ENCODE results near the gene STX18. TPM values are rescaled to one million over a fixed set of nuclear protein-coding genes. Genes with fewer than 3 reads are reported as not detected.

STX18 gene
- total RNA-seq, 1 experiment from 2014 or later: 20.2 TPM

DNA sequence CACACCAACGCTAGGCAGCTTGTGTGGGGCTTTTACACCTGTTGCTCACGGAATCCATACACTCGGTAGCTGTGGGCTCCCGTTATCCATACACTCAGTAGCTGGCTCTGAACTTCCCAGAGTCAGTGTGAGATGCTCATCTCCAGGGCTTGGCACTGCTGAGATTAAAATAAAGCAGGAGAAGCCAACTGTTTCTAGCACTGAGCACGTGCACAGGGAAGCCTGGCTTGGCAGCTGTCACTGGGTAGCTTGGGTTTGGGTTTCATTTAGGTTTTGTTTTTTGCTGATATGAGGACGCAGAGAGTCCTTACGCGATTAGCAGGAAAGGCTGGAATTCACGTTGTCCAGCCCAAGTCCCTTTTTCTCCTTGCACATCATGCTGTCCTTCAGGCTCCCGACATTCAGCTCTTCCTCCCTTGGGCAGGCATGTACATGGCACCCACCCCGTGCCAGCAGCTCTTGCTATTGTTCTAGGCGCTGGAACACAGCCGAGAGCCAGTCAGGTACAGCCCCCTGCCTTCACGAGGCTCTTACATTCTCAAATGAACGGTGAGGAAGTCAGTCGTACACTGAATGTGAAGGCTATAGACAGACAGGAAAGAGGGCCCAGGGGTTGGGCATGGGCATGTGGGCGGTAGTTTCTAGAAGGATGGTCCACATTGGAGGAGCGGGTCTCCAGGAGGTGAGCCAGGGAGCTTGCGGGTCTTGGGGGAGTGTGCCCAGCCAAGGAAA lies 129.0 kb downstream of the STX18 start:
- Histone ChIP-seq H3K36me3 (no peaks in the 10 kb centered on the region), H3K27me3 (no peaks in the 10 kb centered on the region)
- no peak for DNase-seq

DNA sequence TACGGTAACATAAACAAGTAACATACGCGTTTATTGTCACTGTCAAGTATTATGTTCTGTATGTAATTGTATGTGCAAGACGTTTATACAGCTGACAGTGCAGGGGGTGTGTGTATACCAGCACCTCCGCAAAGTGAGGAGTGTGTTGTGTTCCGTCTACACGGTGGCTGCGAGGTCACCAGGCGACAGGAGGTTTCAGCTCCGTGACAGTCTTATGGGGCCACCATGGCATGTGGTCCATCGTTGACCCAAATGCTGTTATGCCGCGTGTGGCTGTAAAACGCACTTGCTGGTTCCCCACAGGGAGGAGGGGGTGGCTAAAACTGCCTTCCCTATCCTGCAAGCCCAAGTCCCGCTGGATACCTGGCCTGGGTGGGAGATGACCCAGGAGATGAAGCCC lies 129.9 kb downstream of the STX18 start:
- no peak for DNase-seq
- Histone ChIP-seq H3K9me3 (no peaks in the 10 kb centered on the region), H3K27me3 (no peaks in the 10 kb centered on the region), H3K36me3 (no peaks in the 10 kb centered on the region), H3K4me3 (no peak overlapping the region)

More for the DNA sequence above, 129.0 kb downstream of the STX18 start:
- Histone ChIP-seq H3K4me3 (no peak overlapping the region), H3K9me3 (no peaks in the 10 kb centered on the region)

DNA sequence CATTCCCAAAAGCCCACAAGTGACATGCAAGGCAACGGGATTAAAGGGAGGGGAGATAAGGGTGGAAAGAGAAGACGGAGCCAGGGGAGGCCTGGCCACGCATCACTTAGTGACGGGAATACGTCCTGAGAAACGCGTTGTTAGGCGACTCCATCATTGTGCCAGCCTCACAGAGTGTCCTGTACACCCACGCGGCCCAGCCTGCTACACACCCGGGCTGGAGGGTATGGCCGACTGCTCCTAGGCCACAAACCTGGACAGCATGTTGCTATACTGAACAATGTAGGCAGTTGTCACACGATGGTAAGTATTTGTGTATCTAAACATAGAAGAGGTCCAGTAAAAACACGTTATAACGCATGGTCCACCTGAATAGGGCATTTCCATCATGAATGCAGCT lies 131.6 kb downstream of the STX18 start:
- no peaks in the 10 kb centered on the region for H3K36me3 ChIP-seq
- no peaks in the 10 kb centered on the region for H3K27me3 ChIP-seq
- H3K4me3 ChIP-seq: no peak overlapping the region
- H3K9me3 ChIP-seq: no peaks in the 10 kb centered on the region
- no peak for DNase-seq

DNA sequence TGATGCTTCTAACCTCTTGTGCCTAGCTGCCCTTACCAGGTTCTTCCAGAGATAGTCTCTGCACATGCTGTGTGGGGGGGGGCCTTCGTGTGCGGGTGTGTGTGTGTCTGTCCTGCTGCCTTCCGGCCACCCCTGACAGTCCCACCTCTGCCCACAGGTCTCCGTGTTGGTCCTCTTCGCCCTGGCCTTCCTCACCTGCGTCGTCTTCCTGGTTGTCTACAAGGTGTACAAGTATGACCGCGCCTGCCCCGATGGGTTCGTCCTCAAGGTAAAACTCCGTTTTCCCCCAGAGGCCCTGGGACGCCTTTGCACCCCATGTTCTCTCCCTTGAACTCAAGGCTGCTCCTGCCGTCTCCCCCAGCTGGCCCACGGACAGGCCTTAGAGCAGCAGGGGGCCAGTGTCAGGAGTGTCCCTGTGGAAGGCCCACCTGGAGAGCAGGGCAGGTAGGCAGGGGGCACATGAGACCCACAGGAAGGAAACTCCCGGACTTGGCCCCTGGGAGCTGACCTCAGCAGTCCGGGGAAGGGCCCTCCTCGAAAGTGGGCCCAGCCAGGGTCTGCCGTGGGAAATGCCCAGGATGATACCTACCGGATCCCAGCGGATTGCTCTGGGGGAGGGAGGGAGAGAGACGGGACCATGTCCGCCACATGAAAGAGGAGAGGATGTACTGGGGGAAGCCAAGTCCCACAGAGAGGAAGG lies 132.3 kb downstream of the STX18 start:
- Histone ChIP-seq H3K4me3 (no peak overlapping the region), H3K36me3 (no peaks in the 10 kb centered on the region), H3K27me3 (no peaks in the 10 kb centered on the region), H3K9me3 (no peaks in the 10 kb centered on the region)
- DNase-seq: no peak

DNA sequence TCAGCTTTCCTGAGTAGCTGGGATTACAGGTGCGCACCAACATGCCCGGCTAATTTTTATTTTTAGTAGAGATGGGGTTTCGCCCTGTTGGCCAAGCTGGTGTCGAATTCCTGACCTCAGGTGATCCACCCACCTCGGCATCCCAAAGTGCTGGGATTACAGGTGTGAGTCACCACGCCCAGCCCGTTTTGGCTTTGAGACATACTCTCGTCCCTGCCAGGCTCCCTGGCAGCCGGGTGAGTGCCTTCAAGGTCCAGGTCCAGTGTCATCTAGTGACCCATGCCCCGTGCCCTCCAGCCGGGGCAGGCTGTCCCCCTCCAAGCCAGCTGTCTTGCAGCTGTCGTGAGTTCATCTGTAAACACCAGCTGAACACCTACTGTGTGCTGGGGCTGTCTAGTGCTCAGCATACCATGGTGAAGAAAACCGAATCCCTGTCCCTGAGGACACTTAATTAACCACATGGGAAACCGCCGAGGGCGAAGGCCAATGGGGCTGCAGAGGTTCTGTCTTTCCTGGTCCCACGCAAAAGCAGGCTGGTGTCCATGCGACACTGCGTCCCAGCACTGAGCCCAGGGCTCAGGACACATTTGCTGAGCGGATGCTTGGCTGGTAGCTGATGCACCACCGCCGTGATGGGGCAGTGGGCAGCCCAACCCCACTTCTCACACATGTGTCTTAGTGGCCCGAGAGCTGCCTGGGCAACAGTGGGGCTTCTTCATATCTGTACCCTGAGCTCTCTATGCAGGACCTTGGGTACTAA lies 133.1 kb downstream of the STX18 start:
- Histone ChIP-seq H3K36me3 (no peaks in the 10 kb centered on the region), H3K9me3 (no peaks in the 10 kb centered on the region), H3K4me3 (no peak overlapping the region), H3K27me3 (no peaks in the 10 kb centered on the region)
- DNase-seq: peak; percentile 62

DNA sequence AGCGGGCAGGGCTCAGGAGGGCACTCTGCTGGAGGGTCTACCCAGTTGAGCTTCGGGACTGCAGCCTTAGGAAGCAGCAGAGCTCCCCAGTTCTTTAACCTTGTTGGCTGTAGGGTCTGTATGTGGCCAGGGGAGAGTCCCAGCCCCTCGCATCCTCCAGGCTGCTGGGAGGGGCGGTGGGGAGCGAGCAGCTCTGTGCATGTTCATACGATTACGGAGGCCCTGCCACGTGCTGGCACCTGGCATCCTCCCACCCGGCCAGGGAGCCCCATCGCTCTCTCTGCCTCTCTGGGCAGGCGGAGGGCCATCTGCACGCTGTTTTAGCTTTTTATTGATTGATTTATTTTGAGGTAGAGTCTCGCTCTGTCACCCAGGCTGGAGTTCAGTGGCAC lies 133.7 kb downstream of the STX18 start:
- Histone ChIP-seq H3K36me3 (no peaks in the 10 kb centered on the region), H3K4me3 (no peak overlapping the region), H3K27me3 (no peaks in the 10 kb centered on the region), H3K9me3 (no peaks in the 10 kb centered on the region)
- DNase-seq: no peak

DNA sequence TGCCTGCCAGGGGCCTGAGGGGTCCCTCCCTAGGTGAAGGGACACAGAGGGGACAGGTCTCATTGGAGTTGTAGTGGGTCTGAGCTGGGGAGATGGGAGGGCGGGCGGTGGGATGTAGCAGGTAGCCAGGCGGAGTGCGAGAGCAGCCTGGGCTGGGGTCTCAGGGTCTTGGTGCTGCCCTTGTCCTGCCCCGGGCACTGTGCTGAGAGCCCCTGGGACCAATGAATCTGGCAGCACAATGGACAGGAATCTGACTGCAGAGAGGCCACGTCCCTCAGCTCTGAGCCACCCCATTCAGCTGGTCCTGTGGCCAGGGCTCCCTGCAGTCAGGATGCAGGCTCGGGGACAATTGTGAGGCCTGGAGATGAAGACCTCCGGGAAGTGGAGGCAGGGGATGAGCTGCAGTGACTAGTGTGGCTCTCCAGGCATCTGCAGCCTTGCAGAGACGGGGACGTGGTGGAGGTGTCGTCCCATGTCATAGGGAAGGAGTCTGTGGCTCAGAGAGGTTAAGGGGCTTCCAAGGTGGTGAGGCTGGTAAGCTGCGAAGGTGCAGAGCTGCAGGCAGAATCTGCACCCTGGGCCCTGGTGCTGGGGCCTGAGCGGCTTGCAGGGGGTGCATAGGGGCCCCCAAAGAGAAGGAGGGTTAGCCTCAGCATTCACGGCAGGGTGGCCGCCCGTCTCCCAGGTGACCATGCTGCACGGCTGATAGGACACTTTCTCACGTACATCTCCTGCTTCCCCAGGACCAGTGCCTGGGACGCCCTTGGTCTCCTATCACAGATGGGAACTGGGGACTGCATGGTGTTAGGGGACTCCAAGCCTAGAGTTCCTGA lies 134.3 kb downstream of the STX18 start:
- H3K9me3 ChIP-seq: no peaks in the 10 kb centered on the region
- no peak overlapping the region for H3K4me3 ChIP-seq
- H3K27me3 ChIP-seq: no peaks in the 10 kb centered on the region
- no peaks in the 10 kb centered on the region for H3K36me3 ChIP-seq
- no peak for DNase-seq

DNA sequence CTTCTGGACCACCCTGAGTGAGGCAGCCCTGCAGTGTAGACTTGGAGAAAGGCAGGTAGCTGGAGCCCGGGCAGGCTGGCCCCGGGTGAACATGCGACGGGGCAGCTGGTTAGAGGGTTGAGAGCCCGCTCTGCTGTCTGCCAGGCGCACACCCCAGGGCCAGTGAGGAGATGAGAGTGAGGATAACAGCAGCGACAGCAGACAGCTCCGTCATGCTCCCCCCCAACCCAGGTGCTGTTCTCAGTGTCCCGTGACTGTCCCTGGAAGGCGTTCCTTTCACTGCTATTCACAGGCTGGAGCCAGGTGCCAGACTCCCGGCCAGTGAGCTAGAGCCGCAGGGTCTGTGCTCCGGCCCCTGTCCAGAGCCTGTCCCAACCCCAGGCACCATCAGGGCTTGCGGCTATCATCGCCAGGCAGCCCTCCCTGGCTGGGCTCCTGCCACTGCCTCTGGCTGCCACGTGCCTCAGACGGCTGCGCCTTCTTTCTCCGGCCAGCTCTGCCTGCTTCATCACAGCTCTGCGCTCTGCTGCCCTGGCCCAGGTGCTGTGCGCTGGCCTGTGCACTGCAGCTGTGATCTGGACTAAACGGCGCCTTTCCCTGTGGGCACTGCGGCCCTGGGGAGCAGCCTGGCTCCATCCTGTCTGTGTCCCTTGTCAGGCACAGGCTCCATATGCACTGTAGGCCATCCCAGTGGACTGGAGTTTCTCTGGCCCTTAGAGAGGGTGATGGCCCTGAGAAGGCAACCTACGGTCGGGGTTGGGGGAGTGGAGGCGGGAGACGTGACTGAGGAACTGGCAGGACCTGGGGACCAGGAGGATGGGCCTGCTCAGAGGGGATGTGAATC lies 135.2 kb downstream of the STX18 start:
- Histone ChIP-seq H3K9me3 (no peaks in the 10 kb centered on the region), H3K36me3 (no peaks in the 10 kb centered on the region), H3K4me3 (no peak overlapping the region), H3K27me3 (no peaks in the 10 kb centered on the region)
- no peak for DNase-seq

DNA sequence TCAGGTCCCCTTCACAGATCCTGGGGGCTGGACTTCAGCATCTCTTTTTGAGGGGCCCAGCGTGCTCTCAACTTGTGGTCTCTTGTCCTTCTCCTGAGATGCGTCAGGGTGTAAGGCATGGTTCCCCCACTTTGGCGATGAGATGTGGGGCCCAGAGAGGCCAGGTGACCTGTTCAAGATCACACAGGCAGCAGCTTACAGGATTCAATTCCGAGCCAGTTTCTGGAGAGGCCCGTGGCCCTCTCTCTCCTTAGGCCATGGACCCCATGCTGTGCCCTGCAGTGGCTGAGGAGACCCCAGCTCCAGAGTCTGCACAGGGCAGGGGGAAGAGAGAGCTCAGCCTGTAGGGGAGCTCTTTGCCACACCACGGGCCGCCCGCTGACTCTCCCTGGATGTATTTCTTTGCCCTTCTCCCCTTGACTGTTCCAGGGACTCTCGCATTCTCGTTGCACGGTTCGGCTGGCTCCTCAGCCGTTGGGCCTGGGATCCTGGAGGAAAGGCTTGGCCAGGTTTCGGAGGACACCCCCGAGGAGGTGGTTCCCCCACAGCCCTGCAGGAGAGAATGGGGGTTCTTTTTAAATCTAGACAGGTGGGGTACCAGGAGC lies 136.4 kb downstream of the STX18 start:
- H3K9me3 ChIP-seq: no peaks in the 10 kb centered on the region
- H3K27me3 ChIP-seq: no peaks in the 10 kb centered on the region
- no peaks in the 10 kb centered on the region for H3K36me3 ChIP-seq
- no peak for DNase-seq
- H3K4me3 ChIP-seq: no peak overlapping the region

DNA sequence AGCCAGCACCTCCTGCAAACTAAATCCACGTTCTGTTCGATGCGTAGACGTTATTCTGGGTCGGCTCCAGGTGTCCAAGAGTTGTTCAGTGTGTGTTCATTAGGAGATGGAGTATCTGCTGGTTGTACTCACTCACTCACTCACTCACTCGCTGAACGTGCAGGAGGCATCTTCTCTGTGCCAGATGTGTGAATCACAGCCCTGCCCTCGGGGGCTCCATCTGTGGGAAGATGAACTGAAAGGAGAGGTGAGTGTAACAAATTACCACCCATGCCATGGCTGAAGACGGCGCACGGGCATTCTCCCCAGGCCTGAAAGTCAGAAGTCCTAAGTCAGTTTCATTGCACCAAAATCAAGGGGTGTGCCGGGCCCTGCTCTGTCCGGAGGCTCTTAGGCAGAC lies 138.9 kb downstream of the STX18 start:
- H3K9me3 ChIP-seq: no peaks in the 10 kb centered on the region
- no peak overlapping the region for H3K4me3 ChIP-seq
- DNase-seq: peak; percentile 52
- H3K27me3 ChIP-seq: no peaks in the 10 kb centered on the region
- no peaks in the 10 kb centered on the region for H3K36me3 ChIP-seq

DNA sequence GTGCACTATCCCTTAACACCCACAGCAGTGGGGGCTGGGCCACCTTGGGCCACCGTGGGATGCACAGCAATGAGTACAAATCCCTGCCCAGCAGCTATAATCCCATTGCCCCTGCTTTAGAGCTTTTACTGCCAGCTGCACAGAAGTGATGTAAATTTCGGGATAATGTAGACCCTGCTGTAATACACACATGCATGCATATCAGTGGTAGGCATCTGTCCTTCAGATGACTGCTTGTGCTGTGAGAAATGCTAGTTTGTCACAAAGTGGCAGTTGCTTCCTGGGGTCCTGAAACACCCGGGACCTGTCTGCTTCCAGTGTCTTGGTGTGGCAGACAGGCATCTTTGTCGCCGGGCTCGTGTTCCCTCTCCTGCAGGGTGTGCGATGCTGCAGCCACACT lies 140.8 kb downstream of the STX18 start:
- no peaks in the 10 kb centered on the region for H3K9me3 ChIP-seq
- no peak overlapping the region for H3K4me3 ChIP-seq
- DNase-seq: no peak
- H3K27me3 ChIP-seq: no peaks in the 10 kb centered on the region
- no peaks in the 10 kb centered on the region for H3K36me3 ChIP-seq

DNA sequence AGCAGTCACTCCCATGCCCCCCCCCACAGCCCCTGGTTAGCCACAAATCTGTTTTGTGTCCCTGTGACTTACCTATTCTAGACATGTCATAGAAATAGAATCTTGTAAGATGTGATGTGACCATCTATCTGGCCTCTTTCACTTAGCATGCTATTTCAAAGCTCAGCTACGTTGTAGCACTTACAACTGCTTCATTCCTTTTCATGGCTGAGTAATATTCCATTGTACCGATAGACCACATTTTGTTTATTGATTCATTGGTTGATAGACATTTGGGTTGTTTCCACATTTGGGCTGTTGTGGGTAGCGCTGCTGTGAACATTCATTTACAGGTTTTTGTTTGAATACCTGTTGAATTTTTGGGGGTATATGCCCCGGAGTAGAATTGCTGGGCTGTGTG lies 143.4 kb downstream of the STX18 start:
- Histone ChIP-seq H3K27me3 (no peaks in the 10 kb centered on the region), H3K36me3 (no peaks in the 10 kb centered on the region), H3K4me3 (no peak overlapping the region), H3K9me3 (no peaks in the 10 kb centered on the region)
- no peak for DNase-seq

DNA sequence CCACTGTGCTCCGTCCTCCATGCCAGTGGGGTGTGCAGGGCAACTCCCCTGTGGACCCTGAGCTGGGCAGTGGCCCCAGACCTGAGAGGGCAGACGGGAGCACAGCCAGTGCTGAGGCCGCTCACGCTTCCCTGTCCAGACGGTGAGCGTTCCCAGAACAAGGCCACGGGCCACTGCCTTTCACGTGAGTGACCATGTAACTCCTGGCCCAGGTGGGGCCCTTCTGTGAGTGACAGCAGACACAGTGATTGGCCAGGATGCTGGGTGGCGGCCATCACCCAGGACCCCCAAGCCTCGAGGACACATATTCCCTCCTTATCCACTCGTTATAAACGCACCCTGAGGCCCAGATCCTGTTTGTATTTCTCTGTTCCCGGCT lies 144.4 kb downstream of the STX18 start:
- H3K4me3 ChIP-seq: no peak overlapping the region
- no peaks in the 10 kb centered on the region for H3K36me3 ChIP-seq
- H3K27me3 ChIP-seq: no peaks in the 10 kb centered on the region
- DNase-seq: no peak
- no peaks in the 10 kb centered on the region for H3K9me3 ChIP-seq

DNA sequence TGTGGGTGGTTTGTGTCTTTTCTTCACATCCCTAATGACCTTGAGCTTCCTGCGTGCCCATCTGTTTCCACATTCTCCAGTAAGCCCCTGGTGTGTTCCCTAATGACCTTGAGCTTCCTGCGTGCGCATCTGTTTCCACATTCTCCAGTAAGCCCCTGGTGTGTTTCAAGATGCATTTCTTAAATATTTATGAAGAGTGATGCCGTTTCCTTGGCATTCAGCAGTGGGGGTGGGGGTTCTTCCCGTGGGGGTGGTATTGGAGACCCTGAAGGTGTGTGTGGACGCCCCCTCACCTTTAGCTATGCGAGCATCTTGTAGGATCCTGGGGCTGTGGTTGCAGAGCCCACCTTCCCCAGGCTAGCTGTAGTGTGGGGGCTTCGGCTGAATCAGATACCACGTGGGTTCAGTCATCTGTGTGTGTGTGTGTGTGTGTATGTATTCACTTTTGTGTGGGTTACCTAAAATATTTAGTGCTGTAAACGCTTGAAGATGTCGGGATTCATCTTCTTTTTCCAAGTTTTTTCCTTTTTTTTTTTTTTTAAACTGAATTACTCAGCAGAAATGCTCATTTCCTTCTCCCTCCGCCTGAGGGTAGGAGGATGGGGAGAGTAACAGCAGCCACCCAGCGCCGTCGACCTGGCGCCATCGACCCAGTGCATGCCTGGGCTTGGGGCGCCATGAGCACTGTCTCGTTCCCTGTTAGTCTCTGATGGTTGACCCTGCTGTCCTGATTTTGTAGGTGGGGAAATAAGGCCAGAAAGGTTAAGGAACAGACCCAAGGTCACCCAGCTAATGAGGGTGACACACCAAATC lies 145.0 kb downstream of the STX18 start:
- DNase-seq: no peak

More for the DNA sequence above, 145.0 kb downstream of the STX18 start:
- Histone ChIP-seq H3K4me3 (no peak overlapping the region), H3K36me3 (no peaks in the 10 kb centered on the region), H3K27me3 (no peaks in the 10 kb centered on the region), H3K9me3 (no peaks in the 10 kb centered on the region)
